HG02588 (cell line): Measurements from ENCODE around the gene ARL6IP1.
"Not testable (repeated sequence)": the region's sequence is repeated elsewhere in the genome, so short reads cannot be mapped to it uniquely, and the experiment has no call there.

Experiments used
- ATAC-seq: cut with Tn5 transposase; IDR thresholded peaks from one replicate; pipeline ENCODE4 v1.9.1; 2021; ENCODE audit warnings: mild to moderate bottlenecking, moderate library complexity; ENCODE audit not compliant: unreplicated experiment

The ARL6IP1 gene

DNA sequence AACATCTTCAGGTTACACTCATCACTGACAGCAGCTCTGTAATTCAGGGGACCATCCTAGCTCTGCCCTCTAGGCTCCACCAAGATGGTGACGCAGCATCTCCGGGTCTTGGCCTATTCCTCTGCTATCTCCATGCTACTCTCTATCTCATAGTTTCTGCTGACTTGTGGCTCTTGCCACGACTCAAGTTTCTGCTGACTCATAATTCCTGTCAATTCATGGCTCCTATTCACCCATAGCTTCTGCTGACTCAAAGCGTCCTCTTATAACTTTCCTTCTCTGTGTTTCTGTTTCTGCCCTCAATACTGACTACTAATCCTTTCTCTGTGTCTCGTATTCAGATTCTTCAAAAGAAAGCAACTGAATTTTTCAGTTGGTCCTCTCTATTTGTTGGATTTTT is 38.6 kb downstream of the ARL6IP1 start:
- ATAC-seq = peak; percentile 37

- not testable (repeated sequence) for ATAC-seq
Observed at GRCh38 chr16:18759598-18760520, 41.5 kb downstream of the ARL6IP1 start.

GRCh38 chr16:18757960-18758660 is 43.2 kb downstream of the ARL6IP1 start:
- ATAC-seq = peak; percentile 40

- ATAC-seq = not testable (repeated sequence)
Observed at GRCh38 chr16:18756639-18757038, 44.7 kb downstream of the ARL6IP1 start.

DNA sequence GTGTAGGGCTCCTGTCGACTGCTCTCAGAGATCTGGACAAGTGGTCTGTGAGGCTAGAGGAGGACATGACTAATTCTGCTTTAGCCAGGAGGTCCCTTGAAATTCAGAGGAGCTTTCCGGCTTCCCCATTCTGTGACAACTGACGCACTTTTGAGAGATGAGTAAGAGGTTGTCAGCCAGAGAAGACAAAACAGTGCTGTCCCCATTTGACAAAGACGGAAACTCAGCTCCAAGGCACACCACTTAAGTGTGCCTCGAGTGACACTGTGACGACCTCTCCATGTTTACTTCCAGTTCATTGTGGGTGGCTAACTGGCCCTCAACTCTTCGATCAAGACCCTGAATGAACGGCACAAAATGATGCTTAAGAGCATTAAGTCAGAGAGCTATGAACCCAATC is 58.5 kb downstream of the ARL6IP1 start:
- not testable (repeated sequence) for ATAC-seq
